K562 (cell line): Measurements from ENCODE around the gene FAM83F. TPM values are rescaled to one million over a fixed set of nuclear protein-coding genes. Genes with fewer than 3 reads are reported as not detected.

ENCODE experiments used
- ATAC-seq: fragments of 200-7000 bp; cut with Tn5 transposase; 3 replicates; pipeline ENCODE4 v1.9.1; 2020; ENCODE audit warnings: moderate library complexity
- BruUV-seq: library from RNA; stranded (reverse); fragments of 400-500 nt; replicated peaks from 2 replicates; lab custom pipeline; 2021; lab: Mats Ljungman, UMichigan
- CTCF ChIA-PET: fragments of 300-600 bp; formaldehyde crosslinking; extraction: SDS; loops from one replicate; lab custom pipeline; 2021; ENCODE audit warnings: low intra/inter-chr PET ratio; lab: Yijun Ruan, JAX
- POLR2A ChIA-PET: fragments of 300-600, 350-650 bp; sonication (Branson Sonifier 250); formaldehyde crosslinking; extraction: SDS; loops from one replicate; lab custom pipeline; 2021; ENCODE audit warnings: antibody characterized with exemption, inconsistent platforms; lab: Yijun Ruan, JAX
- DNase-seq, 4 experiments: peaks; one replicate each; pipeline versions ENCODE4 v3.0.0 to v3.0.0-alpha.2; 2011 to 2018; ENCODE audit warnings: low spot score in 3 of 4, mixed read lengths in 3 of 4; ENCODE audit errors: extremely low read depth in 1 of 4
- FAIRE-seq: peaks from 2 replicates; lab custom pipeline; 2011; peaks lifted over from hg19 to GRCh38; lab: Jason Lieb, UNC
- H2AFZ ChIP-seq: 2 replicates; pipeline ENCODE4 v1.6.0; 2011; ENCODE audit warnings: low read depth, low read length, control low read depth, inconsistent platforms
- H3K27ac ChIP-seq: fragments of 200-600 bp; 3 replicates; pipeline ENCODE4 v1.8.0; 2011; ENCODE audit warnings: low read depth, mild to moderate bottlenecking, control low read depth, inconsistent platforms, low read length, moderate library complexity, mixed read lengths; ENCODE audit errors: extremely low read depth
- H3K27me3 ChIP-seq, 2 experiments: fragments of 300-600 bp in 1 of 2; 2 replicates in 1 of 2; 3 replicates in 1 of 2; pipeline versions ENCODE4 v1.6.0 to v1.8.0; 2011; ENCODE audit warnings: inconsistent platforms in 2 of 2, low read length in 2 of 2, mild to moderate bottlenecking in 1 of 2, mixed read lengths in 1 of 2, moderate library complexity in 1 of 2; ENCODE audit not compliant: control insufficient read depth in 2 of 2, insufficient read depth in 2 of 2
- H3K36me3 ChIP-seq: fragments of 300-600 bp; 3 replicates; pipeline ENCODE4 v1.8.0; 2011; ENCODE audit warnings: mild to moderate bottlenecking, low read length, inconsistent platforms; ENCODE audit not compliant: control insufficient read depth, insufficient read depth
- H3K4me1 ChIP-seq, 2 experiments: fragments of 200-600 bp in 1 of 2; replicated peaks in 1 of 2; 2 replicates in 1 of 2; 3 replicates in 1 of 2; pipeline versions ENCODE4 v1.5.1 to v1.8.0; 2011; ENCODE audit warnings: inconsistent platforms in 2 of 2, low read length in 2 of 2, mild to moderate bottlenecking in 1 of 2, mixed read lengths in 1 of 2, moderate library complexity in 1 of 2; ENCODE audit not compliant: control insufficient read depth in 2 of 2, insufficient read depth in 2 of 2
- H3K4me2 ChIP-seq: 2 replicates; pipeline ENCODE4 v1.6.1; 2011; ENCODE audit warnings: low read length, control low read depth, inconsistent platforms, mixed read lengths; ENCODE audit not compliant: insufficient read depth
- H3K4me3 ChIP-seq: fragments of 200-600 bp; sonication (generic), shearing (Covaris generic); 2 replicates; pipeline ENCODE4 v1.5.1; 2016; ENCODE audit warnings: control low read depth, inconsistent platforms
- H3K79me2 ChIP-seq: fragments of 200-600 bp; 3 replicates; pipeline ENCODE4 v1.8.0; 2011; ENCODE audit warnings: low read length, inconsistent platforms; ENCODE audit not compliant: control insufficient read depth, insufficient read depth
- H3K9ac ChIP-seq, 2 experiments: 2 replicates each; pipeline versions ENCODE4 v1.6.0 to v1.6.1; 2011; ENCODE audit warnings: low read depth in 2 of 2, low read length in 2 of 2, control low read depth in 1 of 2, inconsistent platforms in 1 of 2, mild to moderate bottlenecking in 1 of 2, mixed read lengths in 1 of 2; ENCODE audit not compliant: insufficient read depth in 1 of 2
- H3K9me1 ChIP-seq: one replicate; pipeline ENCODE4 v1.6.0; 2011; ENCODE audit warnings: inconsistent platforms, mild to moderate bottlenecking, low read length, moderate library complexity; ENCODE audit not compliant: control insufficient read depth, insufficient read depth
- H3K9me3 ChIP-seq: replicated peaks from 2 replicates; pipeline ENCODE4 v1.5.1; 2011; ENCODE audit warnings: low read depth, low read length, inconsistent platforms; ENCODE audit not compliant: control insufficient read depth, insufficient read depth
- H4K20me1 ChIP-seq: replicated peaks from 2 replicates; pipeline ENCODE4 v1.6.1; 2011; ENCODE audit warnings: low read length, inconsistent platforms, mixed read lengths; ENCODE audit not compliant: control insufficient read depth, insufficient read depth
- FIP1L1 ChIP-seq: fragments of 200-400 bp; formaldehyde crosslinking; IDR thresholded peaks from 2 replicates; pipeline ENCODE4 v1.6.1; 2018; ENCODE audit warnings: mild to moderate bottlenecking, low read depth, low read length; ENCODE audit not compliant: poor library complexity, severe bottlenecking
- POLR2G ChIP-seq: fragments of 200-400 bp; formaldehyde crosslinking; IDR thresholded peaks from 2 replicates; pipeline ENCODE4 v1.6.1; 2017; ENCODE audit warnings: low read depth, mild to moderate bottlenecking, antibody characterized with exemption, low read length, moderate library complexity
- RBFOX2 ChIP-seq: fragments of 200-400 bp; formaldehyde crosslinking; IDR thresholded peaks from 2 replicates; pipeline ENCODE4 v1.6.1; 2017; ENCODE audit warnings: low read depth, mild to moderate bottlenecking, low read length, moderate library complexity
- TOE1 ChIP-seq, 2 experiments: fragments of 450-650 bp in 1 of 2; sonication (generic) in 1 of 2; formaldehyde crosslinking in 1 of 2; IDR thresholded peaks; 2 replicates each; pipeline versions ENCODE4 v1.7.1 to v1.8.0; 2016 to 2022; ENCODE audit warnings: borderline replicate concordance in 2 of 2, mild to moderate bottlenecking in 2 of 2, antibody characterized with exemption in 1 of 2, inconsistent platforms in 1 of 2, low read depth in 1 of 2, missing genetic modification reagents in 1 of 2, moderate library complexity in 1 of 2
- ZBTB8A ChIP-seq: fragments of 450-650 bp; IDR thresholded peaks from 2 replicates; pipeline ENCODE4 v1.6.1; 2018; ENCODE audit warnings: mild to moderate bottlenecking, moderate library complexity; ENCODE audit not compliant: partially characterized antibody
- WGBS: fragments of 100-300 bp; shearing (Covaris generic); methylation state at CpG from one replicate; pipeline ENCODE4 v1.1.6; 2016; ENCODE audit warnings: low coverage, mixed read lengths; ENCODE audit not compliant: insufficient coverage; ENCODE audit errors: missing lambda C conversion rate; 5-methylcytosine and 5-hydroxymethylcytosine counted together
- in situ Hi-C: fragments of 300-500 bp; cut with MboI; formaldehyde crosslinking; loops from 4 replicates; pipeline ENCODE4 v1.15.0; 2018; ENCODE audit warnings: inconsistent platforms, mixed read lengths
- intact Hi-C: fragments of 100-400 bp; cut with micrococcal nuclease; formaldehyde crosslinking; loops from 2 replicates; pipeline ENCODE4 v1.14.2; 2022
- polyA plus RNA-seq, 8 experiments: library from polyadenylated mRNA; depleted of rRNA in 4 of 8; stranded (reverse) in 5 of 8; unstranded in 3 of 8; fragments of >200 nt; fragmentation: Nextera tagmentation in 2 of 8; fragmentation: Illumina TruSeq in 1 of 8; extraction: Ambion mirVana in 2 of 8; extraction: Trizol in 1 of 8; gene quantifications; 2 replicates each; pipeline versions ENCODE4 v1.2.1 to v1.2.3, GENCODE V29; 2011 to 2014; ENCODE audit warnings: inconsistent platforms in 1 of 8, missing spikeins in 1 of 8
- total RNA-seq, 7 experiments: library from RNA; depleted of rRNA in 6 of 7; stranded (reverse); fragments of >200 nt in 6 of 7; fragmentation: Illumina TruSeq in 2 of 7; extraction: Trizol in 2 of 7; gene quantifications; 2 replicates each; pipeline versions ENCODE4 v1.2.1 to v1.2.3, GENCODE V29; 2011 to 2021; ENCODE audit warnings: low replicate concordance in 1 of 7

The FAM83F gene
- total and polyA plus RNA-seq, 9 of the 15 experiments (the other 6 are each of a cell fraction or from before 2014, with no cell fraction given): under 0.01 to 0.13 (median 0.04) TPM; not detected in 1

DNA sequence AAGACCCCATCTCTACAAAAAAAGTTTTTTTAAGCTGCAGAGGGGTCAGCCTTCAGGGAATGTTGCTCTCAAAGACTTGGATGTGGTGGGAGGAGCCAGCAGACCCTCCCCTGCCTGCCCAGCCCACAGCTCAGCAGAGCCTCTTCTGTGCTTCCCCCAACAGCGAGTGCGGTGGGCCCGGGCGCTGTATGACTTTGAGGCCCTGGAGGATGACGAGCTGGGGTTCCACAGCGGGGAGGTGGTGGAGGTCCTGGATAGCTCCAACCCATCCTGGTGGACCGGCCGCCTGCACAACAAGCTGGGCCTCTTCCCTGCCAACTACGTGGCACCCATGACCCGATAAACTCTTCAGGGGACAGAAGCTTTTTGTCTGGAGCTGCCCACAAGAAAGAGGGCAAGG, 24.0 kb upstream of the FAM83F start:
- no TSS peak for BruUV-seq
- Histone ChIP-seq H3K79me2 (0 out of 3 replicates have a peak, but pooled peaks cover 2% of the 10 kb centered on the region), H2AFZ (no peak overlapping the region), H4K20me1 (no peaks in the 10 kb centered on the region), H3K9ac (no peak overlapping the region), H3K27me3 (no peaks in the 10 kb centered on the region), H3K4me3 (no peak overlapping the region), H3K4me2 (no peak overlapping the region), H3K9me1 (no peaks in the 10 kb centered on the region), H3K9me3 (no peaks in the 10 kb centered on the region), H3K4me1 (peaks cover 12 to 22% of the 10 kb centered on the region in 2 experiments), H3K27ac (no peak overlapping the region)
- FAIRE-seq (no peak), DNase-seq (no peak), ATAC-seq (no peak)
- 93% methylated on average over 4 of the region's 10 CpGs for WGBS
- ChIA-PET POLR2A (interaction anchor here (0.6 to 2.0 kb wide), 7 partner anchors 15 to 946 kb away, joined by 3 to 7 read pairs (median 5); no protein-coding TSS in a partner anchor), CTCF (no interaction called here)
- in situ Hi-C loops: no loop called here
- intact Hi-C loops: no loop called here
- TF ChIP-seq POLR2G (peak; percentile 68), RBFOX2 (0 out of 2 replicates have a peak, but pooled peaks have one; percentile 25), TOE1 (IDR thresholded peaks at IDR 0.05; ENCODE audit: borderline replicate concordance) (no peak), TOE1 (CRISPR knock-in tag; IDR thresholded peaks at IDR 0.05; ENCODE audit: borderline replicate concordance, low read depth) (no peak), FIP1L1 (no peak), ZBTB8A (no peak)
- TF ChIP-seq, all 486 proteins: peak for 2
- peaks cover 76% of the 10 kb centered on the region for H3K36me3 ChIP-seq
